Suppressor macrophage treated with lipopolysaccharide for 1 hour (primary cell): ENCODE measurements around the gene FBXW12.
A peak's percentile ranks its signal among the peaks of the same experiment; 100 is the strongest.
"Not testable (repeated sequence)": the region's sequence is repeated elsewhere in the genome, so short reads cannot be mapped to it uniquely, and the experiment has no call there.

Experiments
- DNase-seq, 3 donors: peaks; one replicate each; pipeline ENCODE4 v3.0.0-alpha.2; 2020 to 2022

Gene FBXW12

DNA sequence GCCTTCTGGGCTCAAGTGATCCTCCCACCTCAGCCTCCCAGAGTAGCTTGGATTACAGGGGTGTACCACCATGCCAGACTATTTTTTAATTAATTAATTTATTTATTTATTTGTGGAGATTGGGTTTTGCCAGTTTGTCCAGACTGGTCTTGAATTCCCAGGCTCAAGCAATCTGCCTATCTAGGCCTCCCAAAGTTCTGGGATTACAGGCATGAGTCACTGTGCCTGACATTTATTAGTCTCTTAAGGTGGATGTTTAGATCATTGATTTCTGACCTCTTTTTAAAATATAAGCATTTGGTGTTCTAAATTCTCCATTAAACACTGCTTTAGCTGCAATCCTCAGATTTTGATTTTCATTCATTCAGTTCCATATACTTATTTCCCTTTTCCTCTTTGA is 15.6 kb downstream of the FBXW12 start:
- no peak for DNase-seq

DNA sequence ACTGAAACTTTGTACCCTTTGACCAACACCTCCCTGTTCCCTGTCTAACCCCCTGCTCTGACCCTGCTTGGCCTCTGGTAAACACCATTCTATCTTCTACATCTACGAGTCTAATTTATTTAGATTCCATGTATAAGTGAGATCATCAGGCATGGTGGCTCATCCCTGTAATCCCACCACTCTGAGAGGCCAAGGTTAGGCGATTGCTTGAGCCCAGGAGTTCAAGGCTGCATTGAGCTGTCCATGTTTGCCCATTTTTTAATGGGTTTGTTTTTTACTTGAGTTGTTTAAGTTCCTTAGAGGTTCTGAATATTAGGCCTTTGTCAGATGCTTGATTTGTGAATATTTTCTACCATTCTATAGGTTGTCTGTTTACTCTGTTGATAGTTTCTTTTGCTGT is 16.9 kb downstream of the FBXW12 start:
- no peak for DNase-seq

- no peak for DNase-seq
These were observed 22.4 kb downstream of the FBXW12 start for GRCh38 chr3:48394391-48394790.

DNA sequence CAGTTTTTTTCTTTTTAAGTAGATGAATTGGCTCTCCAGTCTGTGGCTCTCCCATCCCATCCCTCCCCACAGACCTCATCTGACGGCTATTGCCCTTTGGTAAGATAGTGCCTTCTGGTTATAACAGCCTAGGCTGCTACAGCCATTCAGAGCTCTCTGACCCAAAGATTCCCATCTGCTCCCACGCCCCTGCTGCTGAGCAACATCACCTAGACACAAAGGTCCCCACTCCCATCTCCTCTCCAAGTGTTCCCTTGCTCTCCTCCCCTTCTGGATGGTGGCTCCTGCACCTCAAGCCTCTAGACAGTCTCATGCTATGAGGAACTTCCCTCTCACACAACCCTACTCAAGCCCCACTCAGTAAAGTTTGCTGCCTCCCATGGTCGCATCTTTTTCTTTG is 23.7 kb downstream of the FBXW12 start:
- DNase-seq, result no peak

- no peak for DNase-seq
These were observed 26.0 kb downstream of the FBXW12 start for GRCh38 chr3:48397767-48398681.

GRCh38 chr3:48398701-48399386 is 26.8 kb downstream of the FBXW12 start:
- DNase-seq, result no peak

DNA sequence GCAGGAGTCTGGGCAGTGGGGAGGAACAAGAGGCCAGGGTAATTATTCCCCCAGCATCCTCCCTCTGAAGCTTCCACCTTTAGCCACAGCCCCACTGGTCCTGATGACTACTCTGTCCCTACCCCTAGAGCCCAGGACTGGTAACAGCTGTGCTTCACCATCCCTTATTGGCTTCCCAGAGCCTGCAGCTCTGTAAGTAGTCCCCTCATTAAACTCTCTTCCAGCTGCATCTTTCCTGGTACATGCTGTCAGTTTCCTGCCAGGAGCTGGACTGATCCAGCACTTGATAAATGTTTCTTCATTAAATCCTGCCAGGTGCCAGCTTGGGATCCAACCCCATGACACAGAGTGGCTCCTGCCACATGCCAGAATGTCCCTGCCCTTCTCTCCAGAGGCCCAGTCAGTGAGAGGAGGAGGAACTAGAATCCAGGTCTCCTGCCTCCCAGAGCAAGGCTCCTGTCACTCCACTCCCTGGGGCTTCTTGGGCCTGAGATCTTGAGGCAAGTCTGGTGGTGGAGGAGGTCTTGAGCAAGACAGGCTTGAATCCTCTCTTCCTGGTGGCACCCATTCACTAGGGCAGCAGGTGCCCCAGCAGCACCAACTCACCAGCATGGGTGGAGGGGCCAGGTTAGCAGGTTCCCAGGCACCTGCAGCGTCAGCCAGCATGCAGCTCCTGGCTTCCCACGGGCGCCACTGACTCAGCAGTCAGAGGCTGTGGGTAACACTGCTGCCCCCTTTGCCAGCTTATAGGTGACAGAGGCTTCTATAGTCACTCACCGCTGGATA is 27.6 kb downstream of the FBXW12 start:
- DNase-seq, result no peak

DNA sequence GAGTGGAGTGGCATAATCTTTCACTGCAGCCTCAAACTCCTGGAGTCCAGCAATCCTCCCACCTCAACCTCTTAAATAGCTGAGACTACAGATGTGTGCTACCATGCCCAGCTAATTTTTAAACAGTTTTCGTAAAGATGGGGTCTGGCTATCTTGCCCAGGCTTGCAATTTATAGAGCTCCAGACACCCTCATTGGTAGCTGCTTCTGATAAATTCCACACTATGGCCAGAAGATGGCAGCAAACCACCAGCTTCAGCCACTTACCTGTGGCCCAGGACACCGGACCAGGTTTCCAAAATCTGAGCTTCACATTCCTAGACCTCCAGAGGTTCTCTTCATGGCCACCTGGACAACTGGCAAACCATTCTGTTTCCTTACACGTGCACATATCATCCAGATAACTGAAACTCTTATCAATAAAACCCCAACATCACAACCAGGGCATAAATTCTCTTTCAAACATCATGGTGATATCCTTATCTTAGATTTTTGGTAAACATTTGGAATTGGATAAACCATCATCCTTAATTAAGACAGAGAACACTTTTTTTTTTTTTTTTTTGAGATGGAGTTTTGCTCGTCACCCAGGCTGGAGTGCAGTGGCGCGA is 28.9 kb downstream of the FBXW12 start:
- peak; percentile 72 to 76 (median 72) for DNase-seq

- DNase-seq, result not testable (repeated sequence)
These were observed 29.4 kb downstream of the FBXW12 start for GRCh38 chr3:48401434-48401901.

DNA sequence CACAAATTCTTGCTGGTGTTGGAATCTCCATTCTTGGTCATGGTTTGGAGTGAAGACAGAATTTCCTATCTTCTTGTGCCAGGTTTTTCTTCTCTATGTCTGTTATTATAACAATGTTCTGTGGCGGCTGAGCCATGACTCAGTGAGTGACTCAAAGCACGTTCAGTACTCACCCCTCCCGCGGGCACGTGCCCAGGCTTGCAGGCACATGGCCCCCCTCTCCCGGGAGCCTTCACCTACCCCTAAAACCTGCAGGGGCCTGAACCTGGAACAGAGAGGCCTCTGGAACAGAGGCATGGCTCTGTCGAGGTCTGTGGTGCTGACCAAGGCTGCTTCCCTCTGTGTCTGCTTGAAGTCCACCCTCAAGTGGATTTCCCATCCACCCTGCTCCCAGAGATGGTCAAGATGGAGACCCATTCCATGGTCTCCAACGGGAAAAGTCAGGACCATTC is 30.3 kb downstream of the FBXW12 start:
- no peak for DNase-seq

- DNase-seq, result no peak
These were observed 30.9 kb downstream of the FBXW12 start for GRCh38 chr3:48402907-48403306.

- no peak for DNase-seq
These were observed 31.8 kb downstream of the FBXW12 start for GRCh38 chr3:48403533-48404439.

GRCh38 chr3:48404440-48405342 is 32.7 kb downstream of the FBXW12 start:
- no peak for DNase-seq

DNA sequence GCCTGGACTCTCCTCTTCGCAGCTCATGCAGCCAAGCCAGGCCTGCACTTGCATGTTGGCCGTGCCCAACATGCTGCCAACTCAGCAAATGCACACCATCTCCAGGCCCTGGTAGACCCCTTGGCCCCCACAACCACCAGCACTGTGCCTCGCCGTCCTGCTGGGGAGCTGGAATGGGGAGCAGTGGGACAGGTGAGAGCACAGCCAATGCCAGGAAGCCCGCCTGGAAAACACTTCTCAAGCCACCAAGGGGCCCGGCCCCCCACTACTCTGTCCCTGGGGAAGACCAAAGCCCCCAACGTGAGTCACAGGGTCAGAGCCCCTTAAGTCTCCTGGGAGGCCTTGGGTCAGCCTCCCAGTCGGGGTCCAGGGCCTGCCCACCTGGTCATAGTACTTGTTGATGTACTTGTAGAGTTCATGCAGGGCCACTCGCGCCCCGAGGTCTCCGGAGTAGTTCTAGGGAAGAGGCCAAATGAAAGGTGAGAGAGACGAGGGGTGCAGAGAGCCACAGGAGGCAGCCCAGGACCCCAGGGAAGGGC is 33.4 kb downstream of the FBXW12 start:
- DNase-seq, result no peak

DNA sequence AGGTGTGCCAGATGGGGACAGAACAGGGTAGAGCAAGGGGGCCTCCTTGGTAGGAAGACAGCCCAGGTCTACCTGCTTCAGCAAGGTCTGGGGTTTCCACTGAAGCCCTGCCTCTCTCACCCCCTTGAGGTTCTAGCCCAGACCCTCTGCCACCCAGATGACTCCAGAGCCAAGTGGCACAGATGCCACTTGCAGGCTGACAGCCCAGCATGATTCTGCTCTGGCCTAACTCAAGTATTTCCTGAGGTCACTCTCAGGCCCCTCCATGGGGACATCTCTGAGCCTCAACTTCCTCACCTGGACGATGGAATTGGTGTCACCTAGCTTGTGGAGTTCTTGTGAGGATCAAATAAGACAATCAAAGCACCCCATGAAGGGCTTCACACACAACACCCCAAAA is 34.0 kb downstream of the FBXW12 start:
- no peak for DNase-seq

GRCh38 chr3:48406443-48407431 is 34.7 kb downstream of the FBXW12 start:
- DNase-seq, result no peak

- DNase-seq, result no peak
These were observed 35.6 kb downstream of the FBXW12 start for GRCh38 chr3:48407542-48408099.

- DNase-seq, result peak in 1 of 3 donors; percentile 13
These were observed 36.8 kb downstream of the FBXW12 start for GRCh38 chr3:48408823-48409281.
